Epithelial cell of proximal tubule (primary cell): ENCODE measurements around the gene GNAI1. TPM values are rescaled to one million over a fixed set of nuclear protein-coding genes. Genes with fewer than 3 reads are reported as not detected.

Experiments
- DNase-seq: peaks from one replicate; pipeline ENCODE4 v3.0.0-alpha.2; 2011; ENCODE audit warnings: low read depth
- H3K4me3 ChIP-seq: 2 replicates; pipeline ENCODE4 v1.5.1; 2011; ENCODE audit warnings: low read depth, mild to moderate bottlenecking, low read length
- CTCF ChIP-seq: conservative IDR thresholded peaks from 2 replicates; pipeline ENCODE4 v1.5.1; 2012; ENCODE audit warnings: low read depth, mild to moderate bottlenecking, low read length
- total RNA-seq: library from RNA; depleted of rRNA; stranded (reverse); fragments of >200 nt; gene quantifications from 2 replicates; pipeline ENCODE4 v1.2.3, GENCODE V29; 2015

GNAI1 gene
- total RNA-seq, 1 donor from 2014 or later, result 30.0 TPM

GRCh38 chr7:80216996-80217842, 82.6 kb downstream of the GNAI1 start:
- no peak for DNase-seq
- H3K4me3 ChIP-seq, result no peak overlapping the region
- TF ChIP-seq CTCF, result no peak

GRCh38 chr7:80218723-80219122, 84.1 kb downstream of the GNAI1 start:
- peak; percentile 73 for DNase-seq

GRCh38 chr7:80220022-80220634, 85.5 kb downstream of the GNAI1 start:
- no peak for TF ChIP-seq CTCF
- no peak for DNase-seq
- H3K4me3 ChIP-seq, result no peak overlapping the region

More at GRCh38 chr7:80218723-80219122, 84.1 kb downstream of the GNAI1 start:
- H3K4me3 ChIP-seq, result no peak overlapping the region
- TF ChIP-seq CTCF, result no peak

- H3K4me3 ChIP-seq, result no peak overlapping the region
- TF ChIP-seq CTCF, result no peak
- DNase-seq, result no peak
Observed at GRCh38 chr7:80224415-80224814, 89.8 kb downstream of the GNAI1 start.

- TF ChIP-seq CTCF, result no peak
- no peak overlapping the region for H3K4me3 ChIP-seq
- DNase-seq, result no peak
Observed at GRCh38 chr7:80225361-80225760, 90.7 kb downstream of the GNAI1 start.

- TF ChIP-seq CTCF, result no peak
- H3K4me3 ChIP-seq, result no peak overlapping the region
- DNase-seq, result no peak
Observed at GRCh38 chr7:80226629-80227028, 92.0 kb downstream of the GNAI1 start.
